GM12878 (cell line): ENCODE data around the gene TAS2R46. TPM values are rescaled to one million over a fixed set of nuclear protein-coding genes. Genes with fewer than 3 reads are reported as not detected.

ENCODE experiments used
- ATAC-seq: fragments of 200-7000 bp; cut with Tn5 transposase; 3 replicates; pipeline ENCODE4 v1.9.1; 2020; ENCODE audit warnings: mild to moderate bottlenecking, moderate library complexity
- BruUV-seq: library from RNA; stranded (reverse); fragments of 400-500 nt; replicated peaks from 2 replicates; lab custom pipeline; 2021; lab: Mats Ljungman, UMichigan
- CTCF ChIA-PET: fragments of 300-600 bp; sonication (Branson Sonifier 250); formaldehyde crosslinking; extraction: SDS; loops from one replicate; lab custom pipeline; 2021; ENCODE audit warnings: inconsistent platforms; lab: Yijun Ruan, JAX
- POLR2A ChIA-PET: fragments of 350-600 bp; formaldehyde crosslinking; extraction: SDS; loops from one replicate; lab custom pipeline; 2021; ENCODE audit warnings: inconsistent platforms; lab: Charles Lee
- RAD21 ChIA-PET: fragments of 300-600 bp; sonication (Branson Sonifier 250); formaldehyde crosslinking; loops from one replicate; lab custom pipeline; 2023; ENCODE audit warnings: antibody characterized with exemption; ENCODE audit not compliant: unreplicated experiment; lab: Charles Lee
- SMC1A ChIA-PET: fragments of 300-600 bp; sonication (Branson Sonifier 250); formaldehyde crosslinking; loops from one replicate; lab custom pipeline; 2023; ENCODE audit not compliant: unreplicated experiment, uncharacterized antibody; lab: Charles Lee
- DNase-seq: peaks from one replicate; pipeline ENCODE4 v3.0.0-alpha.2; 2011; ENCODE audit warnings: low read depth, low spot score
- FAIRE-seq: peaks from 3 replicates; lab custom pipeline; 2011; peaks lifted over from hg19 to GRCh38; lab: Jason Lieb, UNC
- H2AFZ ChIP-seq: 2 replicates; pipeline ENCODE4 v1.6.0; 2011; ENCODE audit warnings: low read depth, low read length, control low read depth; ENCODE audit not compliant: control insufficient read depth
- H3K27ac ChIP-seq: 2 replicates; pipeline ENCODE4 v1.5.1; 2011; ENCODE audit warnings: control low read depth; ENCODE audit not compliant: control insufficient read depth, insufficient read depth
- H3K27me3 ChIP-seq, 2 experiments: replicated peaks in 1 of 2; 2 replicates each; pipeline versions ENCODE4 v1.6.0 to v1.6.1; 2011; ENCODE audit warnings: low read length in 1 of 2; ENCODE audit not compliant: control insufficient read depth in 2 of 2, insufficient read depth in 2 of 2
- H3K36me3 ChIP-seq, 2 experiments: 2 replicates each; pipeline ENCODE4 v1.5.1; 2011; ENCODE audit warnings: low read length in 1 of 2; ENCODE audit not compliant: control insufficient read depth in 2 of 2, insufficient read depth in 2 of 2
- H3K4me1 ChIP-seq: 2 replicates; pipeline ENCODE4 v1.6.1; 2011; ENCODE audit warnings: mild to moderate bottlenecking, low read length, moderate library complexity, mixed read lengths; ENCODE audit not compliant: control insufficient read depth, insufficient read depth
- H3K4me2 ChIP-seq: 2 replicates; pipeline ENCODE4 v1.6.0; 2011; ENCODE audit warnings: control low read depth; ENCODE audit not compliant: control insufficient read depth, insufficient read depth
- H3K4me3 ChIP-seq: fragments of 200-600 bp; sonication (generic); 2 replicates; pipeline ENCODE4 v1.5.1; 2016
- H3K79me2 ChIP-seq: 2 replicates; pipeline ENCODE4 v1.6.0; 2011; ENCODE audit warnings: low read length; ENCODE audit not compliant: control insufficient read depth, insufficient read depth
- H3K9ac ChIP-seq: 2 replicates; pipeline ENCODE4 v1.8.0; 2011; ENCODE audit warnings: low read length, control low read depth, mixed read lengths; ENCODE audit not compliant: control insufficient read depth, insufficient read depth
- H3K9me3 ChIP-seq: replicated peaks from 3 replicates; pipeline ENCODE4 v1.5.1; 2011; ENCODE audit warnings: mild to moderate bottlenecking, low read length; ENCODE audit not compliant: control insufficient read depth, insufficient read depth
- H4K20me1 ChIP-seq: 2 replicates; pipeline ENCODE4 v1.6.0; 2011; ENCODE audit not compliant: control insufficient read depth, insufficient read depth
- ASH2L ChIP-seq: fragments of 300-600, 200-600 bp; sonication (generic); IDR thresholded peaks from 2 replicates; pipeline ENCODE4 v1.6.1; 2017; ENCODE audit warnings: low read depth, mild to moderate bottlenecking, borderline replicate concordance
- FOXK2 ChIP-seq: fragments of 450-650 bp; IDR thresholded peaks from 2 replicates; pipeline ENCODE4 v1.6.1; 2017; ENCODE audit warnings: mild to moderate bottlenecking, moderate library complexity
- MEF2A ChIP-seq: IDR thresholded peaks from 2 replicates; pipeline ENCODE4 v1.6.1; 2011; ENCODE audit warnings: low read depth, mild to moderate bottlenecking, low read length, moderate library complexity; ENCODE audit not compliant: insufficient read depth
- RB1 ChIP-seq: fragments of 450-650 bp; formaldehyde crosslinking; IDR thresholded peaks from 2 replicates; pipeline ENCODE4 v1.6.1; 2017; ENCODE audit warnings: mild to moderate bottlenecking, borderline replicate concordance
- RELA ChIP-seq: fragments of 450-650 bp; IDR thresholded peaks from 2 replicates; pipeline ENCODE4 v1.8.0; 2014; ENCODE audit warnings: borderline replicate concordance; ENCODE audit not compliant: partially characterized antibody
- SUZ12 ChIP-seq: fragments of 200-600 bp; sonication (generic); IDR thresholded peaks from one replicate; pipeline ENCODE4 v1.6.1; 2018; ENCODE audit warnings: antibody characterized with exemption, mild to moderate bottlenecking; ENCODE audit not compliant: unreplicated experiment
- WGBS: methylation state at CpG from one replicate; pipeline ENCODE4 v1.1.6; 2016; ENCODE audit warnings: low lambda C conversion rate; ENCODE audit not compliant: insufficient replicate concordance, insufficient coverage; ENCODE audit errors: missing lambda C conversion rate; 5-methylcytosine and 5-hydroxymethylcytosine counted together
- in situ Hi-C: fragments of 300-500 bp; cut with MboI; formaldehyde crosslinking; loops from 9 replicates; pipeline ENCODE4 v1.14.3; 2018; ENCODE audit warnings: mixed read lengths
- intact Hi-C: fragments of 100-400 bp; cut with micrococcal nuclease; formaldehyde crosslinking; loops from one replicate; pipeline ENCODE4 v1.14.2; 2022; ENCODE audit not compliant: unreplicated experiment
- polyA plus RNA-seq, 11 experiments: library from polyadenylated mRNA; depleted of rRNA in 4 of 11; unstranded in 6 of 11; stranded (reverse) in 5 of 11; fragments of >200 nt; fragmentation: Nextera tagmentation in 4 of 11; fragmentation: Illumina TruSeq in 1 of 11; extraction: Ambion mirVana in 4 of 11; extraction: Trizol in 1 of 11; gene quantifications; 1 replicate in 1 of 11; 2 replicates in 10 of 11; pipeline versions ENCODE4 v1.2.1 to v1.2.3, GENCODE V29; 2011 to 2016; ENCODE audit warnings: inconsistent platforms in 2 of 11, missing spikeins in 2 of 11, low read depth in 1 of 11
- total RNA-seq, 4 experiments: library from RNA; depleted of rRNA in 3 of 4; stranded (reverse); fragments of >200 nt in 3 of 4; fragmentation: Illumina TruSeq in 1 of 4; extraction: Trizol in 1 of 4; gene quantifications; 2 replicates each; pipeline versions ENCODE4 v1.2.1 to v1.2.3, GENCODE V29; 2013 to 2021
- TF ChIP-seq, protein P1 (sequence below): fragments of 450-650 bp; IDR thresholded peaks from 2 replicates; pipeline ENCODE4 v1.6.1; 2017; ENCODE audit warnings: borderline replicate concordance

Gene TAS2R46
- total and polyA plus RNA-seq, 10 of the 15 experiments (the other 5 are each of a cell fraction or from before 2014, with no cell fraction given) = 0.07 to 3.8 (median 0.55) TPM; not detected in 2

DNA sequence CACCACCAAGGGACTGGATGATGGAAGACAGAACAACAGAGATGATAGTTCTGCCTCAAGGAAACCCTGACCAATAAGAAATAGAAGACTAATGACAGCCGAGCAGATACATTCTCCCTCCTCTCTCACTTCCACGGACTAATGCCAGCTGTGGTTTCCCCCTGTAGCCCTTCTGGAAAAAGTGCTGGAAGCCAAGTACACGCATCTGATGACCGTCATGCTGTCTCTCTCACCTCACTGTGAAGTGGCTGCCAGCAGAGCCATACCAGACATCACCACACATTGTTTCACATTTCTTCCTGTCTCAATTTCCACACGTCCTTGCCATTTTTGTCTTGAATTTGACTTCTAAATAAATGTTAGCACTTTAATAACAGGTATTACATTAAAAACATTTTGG is 27.2 kb upstream of the TAS2R46 start:
- FAIRE-seq = no peak
- BruUV-seq = no TSS peak
- ATAC-seq = no peak
- H3K9ac ChIP-seq = no peak overlapping the region
- H3K27ac ChIP-seq = no peak overlapping the region
- H3K36me3 ChIP-seq = no peaks in the 10 kb centered on the region
- ChIA-PET SMC1A (no interaction called here), RAD21 (no interaction called here), POLR2A (no interaction called here), CTCF (no interaction called here)
- no peaks in the 10 kb centered on the region for H3K79me2 ChIP-seq
- DNase-seq = no peak
- H3K27me3 ChIP-seq = no peaks in the 10 kb centered on the region
- H4K20me1 ChIP-seq = no peaks in the 10 kb centered on the region
- TF ChIP-seq RELA = no peak
- TF ChIP-seq, protein P1, sequence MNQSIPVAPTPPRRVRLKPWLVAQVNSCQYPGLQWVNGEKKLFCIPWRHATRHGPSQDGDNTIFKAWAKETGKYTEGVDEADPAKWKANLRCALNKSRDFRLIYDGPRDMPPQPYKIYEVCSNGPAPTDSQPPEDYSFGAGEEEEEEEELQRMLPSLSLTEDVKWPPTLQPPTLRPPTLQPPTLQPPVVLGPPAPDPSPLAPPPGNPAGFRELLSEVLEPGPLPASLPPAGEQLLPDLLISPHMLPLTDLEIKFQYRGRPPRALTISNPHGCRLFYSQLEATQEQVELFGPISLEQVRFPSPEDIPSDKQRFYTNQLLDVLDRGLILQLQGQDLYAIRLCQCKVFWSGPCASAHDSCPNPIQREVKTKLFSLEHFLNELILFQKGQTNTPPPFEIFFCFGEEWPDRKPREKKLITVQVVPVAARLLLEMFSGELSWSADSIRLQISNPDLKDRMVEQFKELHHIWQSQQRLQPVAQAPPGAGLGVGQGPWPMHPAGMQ = no peak
- TF ChIP-seq SUZ12 = no peak
- no peak for TF ChIP-seq RB1
- TF ChIP-seq FOXK2 = no peak
- TF ChIP-seq ASH2L = no peak
- no peak for TF ChIP-seq MEF2A
- 97% methylated on average over 5 of the region's 5 CpGs for WGBS
- H3K9me3 ChIP-seq = no peaks in the 10 kb centered on the region; the same call in 1 of the 3 replicates
- intact Hi-C loops = no loop called here
- H3K4me3 ChIP-seq = no peak overlapping the region
- no peak overlapping the region for H3K4me2 ChIP-seq
- H3K4me1 ChIP-seq = no peaks in the 10 kb centered on the region
- no peak overlapping the region for H2AFZ ChIP-seq
- in situ Hi-C loops = no loop called here
